NOMO-1 treated with dmso at 0.1 percent for 144 hours (cell line): ENCODE results near the gene SLC38A1.
A peak's percentile ranks its signal among the peaks of the same experiment; 100 is the strongest.
"Not testable (repeated sequence)": the region's sequence is repeated elsewhere in the genome, so short reads cannot be mapped to it uniquely, and the experiment has no call there.

Experiments used
- DNase-seq: peaks from one replicate; lab custom pipeline; 2025; ENCODE audit not compliant: unreplicated experiment; lab: John Stamatoyannopoulos, UW

SLC38A1 gene

GRCh38 chr12:46268583-46269428, at the start of gene SLC38A1:
SLC38A1 (minus strand) TSS chr12:46269043; CDS start chr12:46239800, 29,243 bp downstream.
- DNase-seq = peak; percentile 52

GRCh38 chr12:46318037-46318436, 49.2 kb upstream of the SLC38A1 start:
- DNase-seq = no peak

GRCh38 chr12:46304070-46304469, 35.2 kb upstream of the SLC38A1 start:
- no peak for DNase-seq

- no peak for DNase-seq
These were observed 34.3 kb upstream of the SLC38A1 start for GRCh38 chr12:46303039-46303666.

- no peak for DNase-seq
These were observed 32.1 kb upstream of the SLC38A1 start for GRCh38 chr12:46300910-46301309.

GRCh38 chr12:46299851-46300250, 31.0 kb upstream of the SLC38A1 start:
- DNase-seq = no peak

GRCh38 chr12:46298261-46298660, 29.4 kb upstream of the SLC38A1 start:
- peak; percentile 5 for DNase-seq

GRCh38 chr12:46296822-46297221, 28.0 kb upstream of the SLC38A1 start:
- peak; percentile 5 for DNase-seq

- no peak for DNase-seq
These were observed 24.0 kb upstream of the SLC38A1 start for GRCh38 chr12:46292754-46293402.

GRCh38 chr12:46291953-46292352, 23.1 kb upstream of the SLC38A1 start:
- DNase-seq = not testable (repeated sequence)

GRCh38 chr12:46285177-46285576, 16.3 kb upstream of the SLC38A1 start:
- DNase-seq = not testable (repeated sequence)

GRCh38 chr12:46282829-46283228, 14.0 kb upstream of the SLC38A1 start:
- no peak for DNase-seq

GRCh38 chr12:46276756-46277155, 7.9 kb upstream of the SLC38A1 start:
- DNase-seq = no peak

GRCh38 chr12:46271863-46272262, 3.0 kb upstream of the SLC38A1 start:
- no peak for DNase-seq

GRCh38 chr12:46269429-46270241, 792 bp upstream of the SLC38A1 start:
- no peak for DNase-seq

- no peak for DNase-seq
These were observed 839 bp downstream of the SLC38A1 start for GRCh38 chr12:46267825-46268582.

- DNase-seq = peak; percentile 12
These were observed 1.3 kb downstream of the SLC38A1 start for GRCh38 chr12:46267575-46267824.

- no peak for DNase-seq
These were observed 1.8 kb downstream of the SLC38A1 start for GRCh38 chr12:46266869-46267574.

GRCh38 chr12:46266382-46266791, 2.5 kb downstream of the SLC38A1 start:
- DNase-seq = no peak

- DNase-seq = no peak
These were observed 3.1 kb downstream of the SLC38A1 start for GRCh38 chr12:46265734-46266133.
